WERI-Rb-1 (cell line): ENCODE data around the gene EXTL1.

ENCODE experiments used
- DNase-seq: peaks from one replicate; pipeline ENCODE4 v3.0.0-alpha.2; 2020
- H3K27ac ChIP-seq: fragments of 250-450 bp; sonication (Bioruptor Pico); 2 replicates; pipeline ENCODE4 v1.5.1; 2020; ENCODE audit warnings: mild to moderate bottlenecking, moderate library complexity
- H3K27me3 ChIP-seq: fragments of 250-450 bp; sonication (Bioruptor Pico); 2 replicates; pipeline ENCODE4 v1.5.1; 2021; ENCODE audit warnings: mild to moderate bottlenecking, low read depth, moderate library complexity; ENCODE audit not compliant: insufficient read depth, severe bottlenecking
- H3K36me3 ChIP-seq: fragments of 250-450 bp; sonication (Bioruptor Pico); 2 replicates; pipeline ENCODE4 v1.5.1; 2020; ENCODE audit warnings: mild to moderate bottlenecking, moderate library complexity
- H3K4me3 ChIP-seq: 2 replicates; pipeline ENCODE4 v1.5.1; 2011; ENCODE audit warnings: low read depth, mild to moderate bottlenecking, control low read depth, low read length
- H3K9me3 ChIP-seq: fragments of 250-450 bp; sonication (Bioruptor Pico); 2 replicates; pipeline ENCODE4 v1.5.1; 2021; ENCODE audit warnings: mild to moderate bottlenecking, moderate library complexity; ENCODE audit not compliant: severe bottlenecking
- TF ChIP-seq, protein P1 (sequence below): IDR thresholded peaks from 2 replicates; pipeline ENCODE4 v1.5.1; 2011; ENCODE audit warnings: low read depth, mild to moderate bottlenecking, control low read depth, inconsistent platforms, low read length

Gene EXTL1

DNA sequence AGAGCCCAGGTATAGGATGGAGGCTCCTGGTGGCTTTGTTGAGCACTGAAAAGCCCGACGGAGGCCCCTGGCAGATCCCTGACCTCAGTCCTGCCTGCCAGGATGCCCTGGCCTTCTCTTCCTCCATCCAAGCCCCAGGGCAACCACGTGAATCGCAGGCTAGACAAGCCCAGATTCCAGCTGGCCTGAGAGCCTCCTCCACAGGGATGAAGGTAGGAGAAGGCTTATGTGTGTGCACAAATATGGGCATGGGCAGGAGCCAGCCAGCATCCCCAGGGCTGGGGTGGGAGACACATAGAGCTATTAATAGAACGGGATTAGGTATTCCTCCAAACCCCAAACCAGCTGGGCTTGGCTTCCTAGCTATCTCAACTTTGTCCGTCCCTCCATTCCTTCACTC is 4.0 kb upstream of the EXTL1 start:
- TF ChIP-seq, protein P1, sequence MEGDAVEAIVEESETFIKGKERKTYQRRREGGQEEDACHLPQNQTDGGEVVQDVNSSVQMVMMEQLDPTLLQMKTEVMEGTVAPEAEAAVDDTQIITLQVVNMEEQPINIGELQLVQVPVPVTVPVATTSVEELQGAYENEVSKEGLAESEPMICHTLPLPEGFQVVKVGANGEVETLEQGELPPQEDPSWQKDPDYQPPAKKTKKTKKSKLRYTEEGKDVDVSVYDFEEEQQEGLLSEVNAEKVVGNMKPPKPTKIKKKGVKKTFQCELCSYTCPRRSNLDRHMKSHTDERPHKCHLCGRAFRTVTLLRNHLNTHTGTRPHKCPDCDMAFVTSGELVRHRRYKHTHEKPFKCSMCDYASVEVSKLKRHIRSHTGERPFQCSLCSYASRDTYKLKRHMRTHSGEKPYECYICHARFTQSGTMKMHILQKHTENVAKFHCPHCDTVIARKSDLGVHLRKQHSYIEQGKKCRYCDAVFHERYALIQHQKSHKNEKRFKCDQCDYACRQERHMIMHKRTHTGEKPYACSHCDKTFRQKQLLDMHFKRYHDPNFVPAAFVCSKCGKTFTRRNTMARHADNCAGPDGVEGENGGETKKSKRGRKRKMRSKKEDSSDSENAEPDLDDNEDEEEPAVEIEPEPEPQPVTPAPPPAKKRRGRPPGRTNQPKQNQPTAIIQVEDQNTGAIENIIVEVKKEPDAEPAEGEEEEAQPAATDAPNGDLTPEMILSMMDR: no peak
- H3K4me3 ChIP-seq: no peak overlapping the region
- H3K9me3 ChIP-seq: no peaks in the 10 kb centered on the region
- H3K27me3 ChIP-seq: no peaks in the 10 kb centered on the region
- peak; percentile 79 for DNase-seq
- no peaks in the 10 kb centered on the region for H3K36me3 ChIP-seq
- H3K27ac ChIP-seq: peak overlapping the region; percentile 95

DNA sequence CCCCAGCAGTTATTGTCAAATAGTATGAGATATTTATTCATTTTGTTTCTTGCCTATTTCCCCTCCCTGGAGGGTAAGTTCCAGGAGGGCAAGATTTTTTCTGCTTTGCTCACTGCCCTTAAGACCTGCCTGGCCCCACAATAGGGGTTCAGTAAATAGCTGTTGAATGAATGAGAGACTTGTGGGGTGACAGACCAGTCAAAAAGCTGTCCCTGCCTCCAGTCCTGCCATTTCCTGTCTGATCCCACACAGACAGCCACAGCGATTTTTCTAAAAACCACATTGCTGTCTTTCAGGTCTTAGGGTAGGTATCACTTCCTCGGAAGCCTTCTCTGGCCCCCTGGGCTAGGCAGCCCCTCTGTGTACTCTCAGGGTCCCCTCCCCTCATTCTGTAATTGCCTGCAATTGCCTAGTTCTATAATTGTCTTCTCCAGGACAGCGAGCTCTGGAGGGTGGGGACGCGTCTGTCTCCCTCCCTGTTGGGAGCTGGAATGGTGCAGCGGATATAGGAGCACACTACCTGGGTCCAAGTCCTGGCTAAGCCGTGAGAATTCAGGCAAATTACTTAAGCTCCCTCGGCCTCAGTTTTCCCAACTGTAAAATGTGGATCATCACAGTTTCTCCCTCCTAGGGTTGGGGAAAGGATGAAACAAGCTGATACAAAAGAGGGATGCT is 1.8 kb upstream of the EXTL1 start:
- H3K27me3 ChIP-seq: no peaks in the 10 kb centered on the region
- no peak overlapping the region for H3K27ac ChIP-seq
- H3K36me3 ChIP-seq: no peaks in the 10 kb centered on the region
- no peak overlapping the region for H3K4me3 ChIP-seq
- TF ChIP-seq, protein P1: no peak
- no peak for DNase-seq
- no peaks in the 10 kb centered on the region for H3K9me3 ChIP-seq

DNA sequence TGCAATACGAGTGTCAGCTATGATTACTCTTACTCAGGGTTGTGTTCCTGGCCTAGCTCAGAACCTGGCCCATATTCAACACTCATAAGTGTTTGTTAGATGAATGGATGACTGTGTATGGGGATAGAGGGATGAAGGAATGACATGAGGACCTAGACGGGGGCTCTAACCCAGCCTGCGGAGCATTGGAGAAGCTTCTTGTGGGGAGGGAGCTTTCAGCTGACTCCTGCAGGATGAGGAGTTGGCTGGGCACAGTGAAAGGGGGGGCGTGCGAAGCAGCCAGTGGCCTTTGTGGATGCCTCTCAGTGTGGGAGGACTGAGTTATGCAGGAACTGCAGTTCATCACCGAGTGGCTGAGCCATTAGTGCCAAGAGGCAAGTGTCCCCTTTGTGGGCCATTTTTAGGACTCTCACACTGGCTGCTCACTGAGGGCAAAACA is 1.2 kb upstream of the EXTL1 start:
- H3K9me3 ChIP-seq: no peaks in the 10 kb centered on the region
- DNase-seq: no peak
- H3K27ac ChIP-seq: no peak overlapping the region
- H3K4me3 ChIP-seq: no peak overlapping the region
- no peaks in the 10 kb centered on the region for H3K36me3 ChIP-seq
- no peaks in the 10 kb centered on the region for H3K27me3 ChIP-seq
- TF ChIP-seq, protein P1: no peak

DNA sequence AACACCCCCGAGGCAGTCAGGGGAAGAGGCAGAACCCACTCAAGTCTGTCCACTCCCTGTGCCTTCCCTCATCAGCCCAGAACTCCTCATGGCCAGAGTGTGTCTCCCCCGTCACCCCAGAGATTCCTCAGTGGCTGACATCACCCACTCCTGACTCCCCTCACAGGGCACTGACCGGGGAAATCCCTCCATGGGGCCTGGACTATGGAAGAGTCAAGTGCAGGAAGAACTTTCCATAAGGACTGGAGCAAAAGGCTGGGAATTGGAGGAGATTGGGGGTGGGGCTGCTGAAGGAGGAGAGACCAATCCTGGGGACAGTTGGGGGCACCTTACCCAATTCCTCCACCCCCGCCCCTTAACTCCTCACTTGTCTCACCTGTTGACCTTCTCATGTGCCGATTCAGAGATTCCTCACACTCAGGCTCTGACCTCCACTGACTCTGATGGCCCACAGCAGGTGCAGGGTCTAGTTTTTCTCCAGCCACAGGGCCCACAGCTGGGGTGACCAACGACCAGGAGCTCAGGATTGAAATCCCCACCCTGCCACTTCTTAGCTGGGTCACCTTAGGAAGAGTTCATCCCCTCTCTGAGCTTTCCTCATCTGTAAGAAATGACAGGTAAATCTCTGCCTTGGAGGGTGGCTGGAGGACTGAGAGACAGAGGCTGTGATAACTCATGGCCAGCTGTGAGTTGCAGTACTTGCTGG is 481 bp upstream of the EXTL1 start:
- Histone ChIP-seq H3K27me3 (no peaks in the 10 kb centered on the region), H3K4me3 (no peak overlapping the region; the same call in 1 of the 2 replicates), H3K27ac (peak overlapping the region; percentile 47), H3K36me3 (no peaks in the 10 kb centered on the region), H3K9me3 (no peaks in the 10 kb centered on the region)
- no peak for DNase-seq
- TF ChIP-seq, protein P1: no peak

DNA sequence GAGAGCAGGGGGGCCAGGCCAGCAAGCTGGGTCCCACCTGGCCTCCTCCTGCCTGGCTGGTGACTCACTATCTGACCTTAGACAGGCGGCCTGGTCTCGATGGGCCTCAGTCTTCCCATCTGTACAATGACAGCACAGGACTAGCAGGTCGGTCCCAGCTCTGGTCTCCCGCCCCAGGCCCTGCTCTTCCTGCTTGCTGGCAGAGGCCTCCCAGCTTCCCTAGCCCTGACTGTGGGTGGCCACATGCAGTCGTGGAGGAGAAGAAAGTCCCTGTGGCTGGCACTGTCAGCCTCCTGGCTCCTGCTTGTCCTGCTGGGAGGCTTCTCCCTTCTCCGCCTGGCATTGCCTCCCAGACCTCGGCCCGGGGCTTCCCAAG is 817 bp downstream of the EXTL1 start:
- Histone ChIP-seq H3K27ac (peak overlapping the region; percentile 66), H3K27me3 (no peaks in the 10 kb centered on the region), H3K9me3 (no peaks in the 10 kb centered on the region), H3K4me3 (no peak overlapping the region; the same call in 1 of the 2 replicates), H3K36me3 (no peaks in the 10 kb centered on the region)
- DNase-seq: no peak
- TF ChIP-seq, protein P1: no peak

DNA sequence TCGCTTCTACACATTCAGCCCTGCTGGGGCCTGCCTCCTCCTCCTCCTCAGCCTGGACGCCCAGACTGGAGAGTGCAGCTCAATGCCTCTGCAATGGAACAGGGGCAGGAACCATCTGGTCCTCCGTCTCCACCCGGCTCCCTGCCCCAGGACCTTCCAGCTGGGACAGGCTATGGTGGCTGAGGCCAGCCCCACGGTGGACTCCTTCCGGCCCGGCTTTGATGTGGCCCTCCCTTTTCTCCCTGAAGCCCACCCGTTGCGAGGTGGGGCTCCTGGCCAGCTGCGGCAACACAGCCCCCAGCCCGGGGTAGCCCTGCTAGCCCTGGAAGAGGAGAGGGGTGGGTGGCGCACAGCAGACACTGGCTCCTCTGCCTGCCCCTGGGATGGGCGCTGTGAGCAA is 1.4 kb downstream of the EXTL1 start:
- no peak for DNase-seq
- H3K9me3 ChIP-seq: no peaks in the 10 kb centered on the region
- peak overlapping the region; percentile 66; the same call in 1 of the 2 replicates for H3K27ac ChIP-seq
- H3K27me3 ChIP-seq: no peaks in the 10 kb centered on the region
- no peaks in the 10 kb centered on the region for H3K36me3 ChIP-seq
- no peak overlapping the region for H3K4me3 ChIP-seq
- TF ChIP-seq, protein P1: no peak
